ENCODE data around the gene SLC43A2.
A peak's percentile ranks its signal among the peaks of the same experiment; 100 is the strongest.
"Not testable (repeated sequence)": the region's sequence is repeated elsewhere in the genome, so short reads cannot be mapped to it uniquely, and the experiment has no call there.

Gene SLC43A2

DNA sequence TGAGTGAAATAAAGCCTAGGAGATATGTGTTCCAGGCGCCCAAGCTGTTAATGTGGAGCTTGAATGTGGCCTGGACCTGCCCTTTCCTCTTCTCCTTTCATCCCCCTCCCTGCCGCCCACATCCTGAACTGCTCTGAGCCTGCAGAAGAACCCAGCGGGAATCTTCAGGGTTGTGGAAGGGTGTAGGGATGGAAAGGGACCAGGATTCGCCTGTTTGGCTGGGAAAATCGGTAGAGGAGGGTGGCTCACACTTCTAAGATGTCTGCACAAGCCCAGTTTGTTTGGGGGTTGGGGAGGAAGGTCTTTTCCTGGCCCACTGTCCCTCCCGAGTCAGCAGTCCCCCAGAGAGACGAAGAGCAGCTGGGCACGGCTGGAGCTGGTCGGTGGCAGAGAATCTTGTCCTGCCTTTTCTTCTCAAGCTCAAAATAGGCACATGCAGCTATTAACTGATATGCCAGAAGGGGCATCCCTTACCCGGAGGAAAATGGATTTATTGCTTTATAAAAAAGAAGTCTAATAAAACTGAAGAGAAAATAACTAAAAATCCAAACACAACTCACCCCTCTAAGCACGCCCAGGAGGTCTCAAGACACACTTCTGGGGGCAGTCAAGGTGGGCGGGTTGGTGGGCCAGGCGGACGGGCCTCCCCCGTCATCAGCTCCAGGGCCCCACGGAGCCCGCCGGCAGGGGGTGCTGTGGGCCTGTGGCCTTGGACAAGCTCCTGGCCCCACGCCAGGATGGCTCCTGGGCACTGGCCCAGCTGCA is 54.5 kb downstream of the SLC43A2 start:
- peak; percentile 72 for DNase-seq
- Histone ChIP-seq H3F3A (ENCODE audit: insufficient read depth, low read length) (no peaks in the 10 kb centered on the region), H3K4me3 (ENCODE audit: low read length) (no peak overlapping the region), H3K9ac (ENCODE audit: low read length) (no peak overlapping the region), H3K27ac (ENCODE audit: low read length) (no peak overlapping the region), H3K27me3 (replicated peaks; ENCODE audit: insufficient read depth, low read length) (no peaks in the 10 kb centered on the region), H3K9me2 (replicated peaks; ENCODE audit: insufficient read depth, low read length) (no peaks in the 10 kb centered on the region), H2AFZ (ENCODE audit: low read length) (no peak overlapping the region), H3K4me1 (ENCODE audit: low read length) (no peaks in the 10 kb centered on the region), H3K36me3 (replicated peaks; ENCODE audit: insufficient read depth, low read length) (no peaks in the 10 kb centered on the region), H3K79me2 (ENCODE audit: low read length) (no peaks in the 10 kb centered on the region), H3K9me3 (replicated peaks; ENCODE audit: insufficient read depth, low read length) (no peaks in the 10 kb centered on the region), H3K4me2 (ENCODE audit: low read depth, low read length) (no peak overlapping the region), H4K20me1 (ENCODE audit: insufficient read depth, low read length) (no peaks in the 10 kb centered on the region)
- TF ChIP-seq, protein P1, sequence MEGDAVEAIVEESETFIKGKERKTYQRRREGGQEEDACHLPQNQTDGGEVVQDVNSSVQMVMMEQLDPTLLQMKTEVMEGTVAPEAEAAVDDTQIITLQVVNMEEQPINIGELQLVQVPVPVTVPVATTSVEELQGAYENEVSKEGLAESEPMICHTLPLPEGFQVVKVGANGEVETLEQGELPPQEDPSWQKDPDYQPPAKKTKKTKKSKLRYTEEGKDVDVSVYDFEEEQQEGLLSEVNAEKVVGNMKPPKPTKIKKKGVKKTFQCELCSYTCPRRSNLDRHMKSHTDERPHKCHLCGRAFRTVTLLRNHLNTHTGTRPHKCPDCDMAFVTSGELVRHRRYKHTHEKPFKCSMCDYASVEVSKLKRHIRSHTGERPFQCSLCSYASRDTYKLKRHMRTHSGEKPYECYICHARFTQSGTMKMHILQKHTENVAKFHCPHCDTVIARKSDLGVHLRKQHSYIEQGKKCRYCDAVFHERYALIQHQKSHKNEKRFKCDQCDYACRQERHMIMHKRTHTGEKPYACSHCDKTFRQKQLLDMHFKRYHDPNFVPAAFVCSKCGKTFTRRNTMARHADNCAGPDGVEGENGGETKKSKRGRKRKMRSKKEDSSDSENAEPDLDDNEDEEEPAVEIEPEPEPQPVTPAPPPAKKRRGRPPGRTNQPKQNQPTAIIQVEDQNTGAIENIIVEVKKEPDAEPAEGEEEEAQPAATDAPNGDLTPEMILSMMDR (IDR thresholded peaks at IDR 0.05; ENCODE audit: low read length), result peak; percentile 85
- TF ChIP-seq EZH2 (optimal IDR thresholded peaks at IDR 0.05; ENCODE audit: low read depth, low read length), result no peak

DNA sequence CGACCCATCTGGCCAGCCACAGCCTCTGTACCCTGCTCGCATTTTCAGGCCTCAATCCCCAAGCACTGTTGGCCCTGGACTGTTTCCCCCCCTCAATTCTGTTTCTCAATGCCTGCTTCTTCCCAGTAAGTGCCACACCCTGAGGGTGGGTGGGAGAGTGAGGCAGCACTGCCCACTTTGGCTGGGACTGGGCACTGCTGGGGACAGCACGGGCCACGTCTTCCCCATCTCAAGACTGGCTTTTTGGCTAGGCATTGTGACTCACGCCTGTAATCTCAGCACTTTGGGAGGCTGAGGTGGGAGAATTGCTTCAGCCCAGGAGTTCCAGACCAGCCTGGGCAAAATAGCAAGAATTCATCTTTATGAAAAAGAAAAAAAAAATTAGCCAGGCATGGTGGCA is 56.0 kb downstream of the SLC43A2 start:
- not testable (repeated sequence) for H3K36me3 ChIP-seq (replicated peaks; ENCODE audit: insufficient read depth, low read length); H3K27ac ChIP-seq (ENCODE audit: low read length); H4K20me1 ChIP-seq (ENCODE audit: insufficient read depth, low read length)

DNA sequence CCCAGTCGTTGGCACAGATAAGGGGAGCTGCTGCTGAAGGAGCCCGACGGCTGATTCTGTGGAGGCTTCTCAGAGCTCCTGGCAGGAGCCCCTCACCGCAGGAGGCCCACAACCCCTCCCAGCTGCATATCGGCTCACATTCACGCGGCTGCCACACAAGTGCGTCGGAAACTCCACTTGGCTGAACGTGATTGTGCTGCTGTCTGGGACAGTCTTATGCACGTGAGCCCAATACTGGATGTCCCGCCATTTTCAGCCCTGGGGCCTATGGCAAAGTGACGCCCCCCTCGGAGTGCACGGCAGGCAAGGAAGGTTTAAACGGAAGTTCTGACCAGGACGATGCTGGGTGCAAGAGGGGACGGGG is 57.3 kb downstream of the SLC43A2 start:
- no peaks in the 10 kb centered on the region for H3K79me2 ChIP-seq (ENCODE audit: low read length)
- no peaks in the 10 kb centered on the region for H3K36me3 ChIP-seq (replicated peaks; ENCODE audit: insufficient read depth, low read length)
- no peaks in the 10 kb centered on the region for H3F3A ChIP-seq (ENCODE audit: insufficient read depth, low read length)
- H3K9ac ChIP-seq (ENCODE audit: low read length), result no peak overlapping the region
- no peak overlapping the region for H3K27ac ChIP-seq (ENCODE audit: low read length)
- no peaks in the 10 kb centered on the region for H4K20me1 ChIP-seq (ENCODE audit: insufficient read depth, low read length)
- no peak overlapping the region for H3K4me2 ChIP-seq (ENCODE audit: low read depth, low read length)
- no peaks in the 10 kb centered on the region for H3K9me3 ChIP-seq (replicated peaks; ENCODE audit: insufficient read depth, low read length)
- H3K4me3 ChIP-seq (ENCODE audit: low read length), result no peak overlapping the region
- no peak for DNase-seq
- no peaks in the 10 kb centered on the region for H3K9me2 ChIP-seq (replicated peaks; ENCODE audit: insufficient read depth, low read length)
- TF ChIP-seq EZH2phosphoT487 (IDR thresholded peaks at IDR 0.05; ENCODE audit: low read length) (no peak), EZH2 (optimal IDR thresholded peaks at IDR 0.05; ENCODE audit: low read depth, low read length) (no peak)
- TF ChIP-seq, protein P1 (IDR thresholded peaks at IDR 0.05; ENCODE audit: low read length), result no peak
- H3K4me1 ChIP-seq (ENCODE audit: low read length), result peaks cover 5% of the 10 kb centered on the region
- H3K27me3 ChIP-seq (replicated peaks; ENCODE audit: insufficient read depth, low read length), result no peaks in the 10 kb centered on the region
- H2AFZ ChIP-seq (ENCODE audit: low read length), result no peak overlapping the region

More for the DNA sequence above, 56.0 kb downstream of the SLC43A2 start:
- not testable (repeated sequence) for H2AFZ ChIP-seq (ENCODE audit: low read length); H3K79me2 ChIP-seq (ENCODE audit: low read length); H3K4me3 ChIP-seq (ENCODE audit: low read length); H3F3A ChIP-seq (ENCODE audit: insufficient read depth, low read length); DNase-seq; H3K9me3 ChIP-seq (replicated peaks; ENCODE audit: insufficient read depth, low read length); H3K27me3 ChIP-seq (replicated peaks; ENCODE audit: insufficient read depth, low read length); H3K4me1 ChIP-seq (ENCODE audit: low read length); H3K4me2 ChIP-seq (ENCODE audit: low read depth, low read length); H3K9me2 ChIP-seq (replicated peaks; ENCODE audit: insufficient read depth, low read length); H3K9ac ChIP-seq (ENCODE audit: low read length)

All from MM.1S (cell line).